ENCODE results near the gene SIK3. TPM values are rescaled to one million over a fixed set of nuclear protein-coding genes. Genes with fewer than 3 reads are reported as not detected.

The SIK3 gene
- polyA plus RNA-seq, 1 of the 3 experiments (the other 2 are of a cell fraction), result 5.1 TPM

- TF ChIP-seq YY1 (IDR thresholded peaks at IDR 0.05; ENCODE audit: low read depth), result no peak
- no peak for TF ChIP-seq RAD21 (IDR thresholded peaks at IDR 0.05; ENCODE audit: low read length)
- no peak for TF ChIP-seq JUND (IDR thresholded peaks at IDR 0.05)
- TF ChIP-seq FOXM1 (IDR thresholded peaks at IDR 0.05; ENCODE audit: low read depth), result no peak
- TF ChIP-seq, protein P1, sequence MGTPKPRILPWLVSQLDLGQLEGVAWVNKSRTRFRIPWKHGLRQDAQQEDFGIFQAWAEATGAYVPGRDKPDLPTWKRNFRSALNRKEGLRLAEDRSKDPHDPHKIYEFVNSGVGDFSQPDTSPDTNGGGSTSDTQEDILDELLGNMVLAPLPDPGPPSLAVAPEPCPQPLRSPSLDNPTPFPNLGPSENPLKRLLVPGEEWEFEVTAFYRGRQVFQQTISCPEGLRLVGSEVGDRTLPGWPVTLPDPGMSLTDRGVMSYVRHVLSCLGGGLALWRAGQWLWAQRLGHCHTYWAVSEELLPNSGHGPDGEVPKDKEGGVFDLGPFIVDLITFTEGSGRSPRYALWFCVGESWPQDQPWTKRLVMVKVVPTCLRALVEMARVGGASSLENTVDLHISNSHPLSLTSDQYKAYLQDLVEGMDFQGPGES (IDR thresholded peaks at IDR 0.05; ENCODE audit: low read depth, low read length), result no peak
Observed at GRCh38 chr11:117059611-117060148, 38.5 kb downstream of the SIK3 start (continued).

- Histone ChIP-seq H3K79me2 (ENCODE audit: insufficient read depth) (peaks cover 20% of the 10 kb centered on the region), H3K27me3 (ENCODE audit: insufficient read depth) (no peaks in the 10 kb centered on the region), H3K9me2 (no peaks in the 10 kb centered on the region), H3K4me1 (ENCODE audit: control insufficient read depth in 1 of 2, insufficient read depth in 2 of 2, low read depth in 1 of 2, low read length in 1 of 2) (peaks cover 9 to 33% of the 10 kb centered on the region in 2 experiments; a peak in 3 of 4 replicates), H3K9me3 (no peaks in the 10 kb centered on the region), H3K36me3 (replicated peaks in 1 of 2; ENCODE audit: control insufficient read depth in 1 of 2, insufficient read depth in 2 of 2, low read length in 1 of 2) (no peaks in the 10 kb centered on the region), H2AFZ (ENCODE audit: low read depth) (no peak overlapping the region), H3K4me3 (ENCODE audit: low read depth in 2 of 2, low read length in 1 of 2) (no peak overlapping the region; a peak in 1 of 4 replicates), H3F3A (replicated peaks; ENCODE audit: insufficient read depth) (peaks cover 11% of the 10 kb centered on the region), H3K4me2 (peak overlapping the region; percentile 36; the same call in 1 of the 2 replicates), H3K27ac (ENCODE audit: low read depth in 2 of 2, low read length in 1 of 2) (peak overlapping the region; percentile 19 to 77; a peak in 3 of 4 replicates), H4K20me1 (ENCODE audit: insufficient read depth) (peaks cover 4% of the 10 kb centered on the region; the same call in 1 of the 2 replicates), H3K9ac (no peak overlapping the region)
- WGBS (ENCODE audit: low lambda C conversion rate), result 12% methylated on average over 4 of the region's 4 CpGs
- ChIA-PET CTCF (interaction anchor here (0.9 to 1.3 kb wide), 4 partner anchors 11 to 86 kb away, joined by 3 read pairs; no protein-coding TSS in a partner anchor), POLR2A (interaction anchor here (1.1 kb wide), 1 partner anchor 39 kb away, joined by 3 read pairs; the partner anchor contains the start of gene SIK3)
- DNase-seq, result peak; percentile 38
- TF ChIP-seq SIN3A (IDR thresholded peaks at IDR 0.05; ENCODE audit: borderline replicate concordance, low read depth, low read length), result no peak
- 0 out of 2 replicates have a peak, but pooled peaks have one; percentile 5 for TF ChIP-seq NFIC (IDR thresholded peaks at IDR 0.05; ENCODE audit: borderline replicate concordance)
- TF ChIP-seq CHD2 (IDR thresholded peaks at IDR 0.05; ENCODE audit: low read length, partially characterized antibody), result no peak
- no peak for TF ChIP-seq RAD21 (IDR thresholded peaks at IDR 0.05; ENCODE audit: low read length)
- TF ChIP-seq SMC3 (IDR thresholded peaks at IDR 0.05; ENCODE audit: low read depth, low read length), result no peak
- TF ChIP-seq JUND (IDR thresholded peaks at IDR 0.05), result peak; percentile 73
- no peak for TF ChIP-seq GABPA (IDR thresholded peaks at IDR 0.05; ENCODE audit: low read depth)
- TF ChIP-seq REST (IDR thresholded peaks at IDR 0.05; ENCODE audit: low read depth, low read length), result no peak
- peak; percentile 97 for TF ChIP-seq RFX5 (IDR thresholded peaks at IDR 0.05; ENCODE audit: low read length)
- 0 out of 2 replicates have a peak, but pooled peaks have one; percentile 15 for TF ChIP-seq TEAD4 (IDR thresholded peaks at IDR 0.05; ENCODE audit: borderline replicate concordance, insufficient read depth)
- TF ChIP-seq MXI1 (IDR thresholded peaks at IDR 0.05; ENCODE audit: low read depth, low read length), result no peak
- no peak for TF ChIP-seq ELF1 (IDR thresholded peaks at IDR 0.05)
- no peak for TF ChIP-seq TAF1 (IDR thresholded peaks at IDR 0.05; ENCODE audit: borderline replicate concordance, low read depth, low read length)
- TF ChIP-seq, protein P2, sequence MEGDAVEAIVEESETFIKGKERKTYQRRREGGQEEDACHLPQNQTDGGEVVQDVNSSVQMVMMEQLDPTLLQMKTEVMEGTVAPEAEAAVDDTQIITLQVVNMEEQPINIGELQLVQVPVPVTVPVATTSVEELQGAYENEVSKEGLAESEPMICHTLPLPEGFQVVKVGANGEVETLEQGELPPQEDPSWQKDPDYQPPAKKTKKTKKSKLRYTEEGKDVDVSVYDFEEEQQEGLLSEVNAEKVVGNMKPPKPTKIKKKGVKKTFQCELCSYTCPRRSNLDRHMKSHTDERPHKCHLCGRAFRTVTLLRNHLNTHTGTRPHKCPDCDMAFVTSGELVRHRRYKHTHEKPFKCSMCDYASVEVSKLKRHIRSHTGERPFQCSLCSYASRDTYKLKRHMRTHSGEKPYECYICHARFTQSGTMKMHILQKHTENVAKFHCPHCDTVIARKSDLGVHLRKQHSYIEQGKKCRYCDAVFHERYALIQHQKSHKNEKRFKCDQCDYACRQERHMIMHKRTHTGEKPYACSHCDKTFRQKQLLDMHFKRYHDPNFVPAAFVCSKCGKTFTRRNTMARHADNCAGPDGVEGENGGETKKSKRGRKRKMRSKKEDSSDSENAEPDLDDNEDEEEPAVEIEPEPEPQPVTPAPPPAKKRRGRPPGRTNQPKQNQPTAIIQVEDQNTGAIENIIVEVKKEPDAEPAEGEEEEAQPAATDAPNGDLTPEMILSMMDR (IDR thresholded peaks at IDR 0.05), result no peak
- TF ChIP-seq FOSL2 (IDR thresholded peaks at IDR 0.05; ENCODE audit: borderline replicate concordance, low read depth), result peak; percentile 77; the same call in 1 of the 2 replicates
- no peak for TF ChIP-seq MEF2A (IDR thresholded peaks at IDR 0.05; ENCODE audit: borderline replicate concordance, low read depth)
- TF ChIP-seq YY1 (IDR thresholded peaks at IDR 0.05; ENCODE audit: low read depth), result no peak
- TF ChIP-seq, protein P1 (IDR thresholded peaks at IDR 0.05; ENCODE audit: low read depth, low read length), result no peak
- TF ChIP-seq FOXM1 (IDR thresholded peaks at IDR 0.05; ENCODE audit: low read depth), result no peak
- TF ChIP-seq, protein P3, sequence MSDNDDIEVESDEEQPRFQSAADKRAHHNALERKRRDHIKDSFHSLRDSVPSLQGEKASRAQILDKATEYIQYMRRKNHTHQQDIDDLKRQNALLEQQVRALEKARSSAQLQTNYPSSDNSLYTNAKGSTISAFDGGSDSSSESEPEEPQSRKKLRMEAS (IDR thresholded peaks at IDR 0.05; ENCODE audit: low read depth), result peak; percentile 64; the same call in 1 of the 2 replicates
- TF ChIP-seq, protein P4, sequence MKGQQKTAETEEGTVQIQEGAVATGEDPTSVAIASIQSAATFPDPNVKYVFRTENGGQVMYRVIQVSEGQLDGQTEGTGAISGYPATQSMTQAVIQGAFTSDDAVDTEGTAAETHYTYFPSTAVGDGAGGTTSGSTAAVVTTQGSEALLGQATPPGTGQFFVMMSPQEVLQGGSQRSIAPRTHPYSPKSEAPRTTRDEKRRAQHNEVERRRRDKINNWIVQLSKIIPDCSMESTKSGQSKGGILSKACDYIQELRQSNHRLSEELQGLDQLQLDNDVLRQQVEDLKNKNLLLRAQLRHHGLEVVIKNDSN (IDR thresholded peaks at IDR 0.05; ENCODE audit: borderline replicate concordance, low read depth), result no peak
Observed at GRCh38 chr11:117058761-117059261, 39.4 kb downstream of the SIK3 start.
